Prostate gland (tissue), 2 donors: ENCODE data around the gene FER.

Experiments
- CTCF ChIP-seq, 4 experiments: fragments of 200-600 bp in 2 of 4; fragments of 450-650 bp in 2 of 4; sonication (generic) in 2 of 4; IDR thresholded peaks; 1 replicate in 3 of 4; 2 replicates in 1 of 4; pipeline ENCODE4 v1.5.1; 2016 to 2019; ENCODE audit warnings: antibody characterized with exemption in 4 of 4, mild to moderate bottlenecking in 2 of 4, moderate library complexity in 2 of 4
- POLR2A ChIP-seq: fragments of 450-650 bp; IDR thresholded peaks from one replicate; pipeline ENCODE4 v1.6.1; 2016; ENCODE audit warnings: antibody characterized with exemption, mild to moderate bottlenecking
- POLR2AphosphoS5 ChIP-seq: sonication (generic); formaldehyde crosslinking; IDR thresholded peaks from one replicate; pipeline ENCODE4 v1.6.1; 2017; ENCODE audit warnings: antibody characterized with exemption

- TF ChIP-seq CTCF (IDR thresholded peaks at IDR 0.05) (no peak), POLR2A (no peak), POLR2AphosphoS5 (no peak)
These were observed 486.7 kb downstream of the FER start for GRCh38 chr5:109234381-109234780.
